Mucosa of descending colon (tissue), 3 donors: ENCODE data around the gene SCN2A. TPM values are rescaled to one million over a fixed set of nuclear protein-coding genes. Genes with fewer than 3 reads are reported as not detected.

Experiments used
- ATAC-seq: fragments of 200-7000 bp; cut with Tn5 transposase; one replicate; pipeline ENCODE4 v1.9.1; 2020; ENCODE audit warnings: mild to moderate bottlenecking, moderate library complexity
- DNase-seq, 3 donors: peaks; one replicate each; pipeline ENCODE4 v3.0.0-alpha.2; 2020
- H3K36me3 ChIP-seq: fragments of 200-600 bp; one replicate; pipeline ENCODE4 v1.8.0; 2021; ENCODE audit warnings: low read depth, mild to moderate bottlenecking
- H3K4me1 ChIP-seq: fragments of 200-600 bp; one replicate; pipeline ENCODE4 v1.8.0; 2021; ENCODE audit warnings: low read depth, mild to moderate bottlenecking
- H3K4me3 ChIP-seq: fragments of 200-600 bp; one replicate; pipeline ENCODE4 v1.8.0; 2021; ENCODE audit warnings: mild to moderate bottlenecking
- H3K9me3 ChIP-seq: fragments of 200-600 bp; one replicate; pipeline ENCODE4 v1.8.0; 2021; ENCODE audit warnings: mild to moderate bottlenecking
- CTCF ChIP-seq: fragments of 200-600 bp; IDR thresholded peaks from one replicate; pipeline ENCODE4 v1.8.0; 2022; ENCODE audit warnings: antibody characterized with exemption, mild to moderate bottlenecking
- intact Hi-C, 2 donors: fragments of 100-400 bp; cut with DNase I in 1 of 2; cut with micrococcal nuclease in 1 of 2; formaldehyde crosslinking; loops; one replicate each; pipeline versions ENCODE4 v1.11.0 to v1.11.1; 2022; cut with DNase I, micrococcal nuclease
- total RNA-seq, 3 donors: library from RNA; stranded (reverse); fragmentation: NEBNext Ultra II Directional in 2 of 3; extraction: Animal tissue kit (Norgen Biotek cat#: 25700) in 2 of 3; gene quantifications; one replicate each; pipeline versions ENCODE4 v1.2.1 to v1.2.4, GENCODE V29; 2021 to 2023
- donor health status: DM: no; HTN: no; CAD: no; lungs with moderate emphysema.
- donor health status: DM: no; HTN: no; CAD: no.
- donor health status: DM: no; HTN: yes; CAD: no.

SCN2A gene
- total RNA-seq, 3 donors from 2014 or later, result 0.23 to 1.3 TPM; not detected in 1

GRCh38 chr2:165274698-165275097, 35.5 kb downstream of the SCN2A start:
- TF ChIP-seq CTCF, result no peak
- H3K4me3 ChIP-seq, result no peak overlapping the region
- intact Hi-C loops, result no loop called here
- peak in 1 of 3 donors; percentile 55 for DNase-seq
- ATAC-seq, result peak; percentile 32
- H3K4me1 ChIP-seq, result no peaks in the 10 kb centered on the region
- H3K36me3 ChIP-seq, result no peaks in the 10 kb centered on the region
- H3K9me3 ChIP-seq, result no peaks in the 10 kb centered on the region

GRCh38 chr2:165275932-165276331, 36.7 kb downstream of the SCN2A start:
- no peak for ATAC-seq
- Histone ChIP-seq H3K36me3 (no peaks in the 10 kb centered on the region), H3K9me3 (no peaks in the 10 kb centered on the region), H3K4me1 (no peaks in the 10 kb centered on the region), H3K4me3 (no peak overlapping the region)
- TF ChIP-seq CTCF, result no peak
- no peak for DNase-seq
- intact Hi-C loops, result no loop called here

GRCh38 chr2:165277295-165277694, 38.1 kb downstream of the SCN2A start:
- Histone ChIP-seq H3K36me3 (no peaks in the 10 kb centered on the region), H3K4me1 (no peaks in the 10 kb centered on the region), H3K4me3 (no peak overlapping the region), H3K9me3 (no peaks in the 10 kb centered on the region)
- intact Hi-C loops, result no loop called here
- no peak for ATAC-seq
- no peak for DNase-seq
- TF ChIP-seq CTCF, result no peak

- no peak for TF ChIP-seq CTCF
- intact Hi-C loops, result no loop called here
- H3K9me3 ChIP-seq, result no peaks in the 10 kb centered on the region
- H3K36me3 ChIP-seq, result no peaks in the 10 kb centered on the region
- no peaks in the 10 kb centered on the region for H3K4me1 ChIP-seq
- ATAC-seq, result no peak
- no peak overlapping the region for H3K4me3 ChIP-seq
- DNase-seq, result no peak
Observed at GRCh38 chr2:165277860-165278656, 38.8 kb downstream of the SCN2A start.

GRCh38 chr2:165280356-165280755, 41.1 kb downstream of the SCN2A start:
- no peak for TF ChIP-seq CTCF
- no peaks in the 10 kb centered on the region for H3K4me1 ChIP-seq
- no peak overlapping the region for H3K4me3 ChIP-seq
- no peaks in the 10 kb centered on the region for H3K9me3 ChIP-seq
- ATAC-seq, result no peak
- intact Hi-C loops, result no loop called here
- H3K36me3 ChIP-seq, result no peaks in the 10 kb centered on the region
- no peak for DNase-seq
